GM21619 (cell line): ENCODE data around the gene HEXIM1.
A peak's percentile ranks its signal among the peaks of the same experiment; 100 is the strongest.

Experiments used
- ATAC-seq: cut with Tn5 transposase; IDR thresholded peaks from one replicate; pipeline ENCODE4 v1.9.1; 2021; ENCODE audit not compliant: unreplicated experiment

Gene HEXIM1

GRCh38 chr17:45128989-45129388 lies 19.3 kb upstream of the HEXIM1 start:
- no peak for ATAC-seq

GRCh38 chr17:45129426-45129939 lies 18.8 kb upstream of the HEXIM1 start:
- no peak for ATAC-seq

- ATAC-seq = no peak
These were observed 18.2 kb upstream of the HEXIM1 start for GRCh38 chr17:45129940-45130680.

DNA sequence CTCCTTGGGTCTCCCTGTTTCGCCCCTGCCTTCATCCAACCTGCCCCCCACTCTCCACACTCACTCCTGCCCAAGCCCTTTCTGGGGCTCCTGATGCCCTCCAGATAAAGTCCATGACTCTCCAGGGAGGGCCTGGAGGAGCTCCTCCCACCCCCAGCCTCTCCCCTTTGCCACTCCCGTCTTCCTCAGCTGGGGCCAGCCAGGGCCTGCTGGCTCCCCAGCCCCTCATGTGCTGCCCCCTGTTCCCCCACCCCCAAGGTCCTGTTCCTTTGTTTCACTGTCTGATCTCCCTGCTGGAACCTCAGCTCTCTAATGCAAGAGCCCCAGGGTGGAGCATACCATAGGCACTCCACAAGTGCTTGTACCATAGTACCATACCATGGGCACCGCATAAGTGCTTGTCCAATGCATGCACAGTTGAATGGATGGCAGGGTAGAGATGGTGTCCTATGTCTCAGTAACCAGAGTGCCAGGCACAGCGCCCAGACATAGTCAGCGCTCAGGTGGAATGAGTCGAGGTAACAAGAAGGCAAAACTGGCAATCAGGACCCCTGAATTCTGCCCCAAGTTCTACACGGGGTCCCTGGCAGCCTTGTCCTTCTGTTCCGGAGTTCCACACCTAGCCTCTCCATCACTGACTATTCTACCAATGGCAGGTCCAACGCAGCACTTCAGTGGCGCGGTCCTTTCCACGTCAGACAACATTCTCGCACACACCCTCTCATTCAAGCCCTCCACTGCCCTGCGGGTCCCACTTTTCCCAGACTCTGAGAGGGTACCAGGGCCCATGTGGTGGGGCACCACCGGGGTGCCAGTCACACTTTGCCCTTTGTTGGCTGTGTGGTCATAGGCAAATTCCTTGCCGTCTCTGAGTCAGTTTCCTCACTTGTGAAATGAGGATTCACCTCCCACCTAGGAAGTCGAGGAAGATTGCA lies 17.3 kb upstream of the HEXIM1 start:
- no peak for ATAC-seq

GRCh38 chr17:45131616-45132319 lies 16.5 kb upstream of the HEXIM1 start:
- no peak for ATAC-seq

GRCh38 chr17:45132320-45132571 lies 16.0 kb upstream of the HEXIM1 start, which contains the start of gene PLCD3:
Gene PLCD3, minus strand, starts transcription at chr17:45132515. Its CDS starts 105 bp downstream, at chr17:45132410.
- no peak for ATAC-seq

DNA sequence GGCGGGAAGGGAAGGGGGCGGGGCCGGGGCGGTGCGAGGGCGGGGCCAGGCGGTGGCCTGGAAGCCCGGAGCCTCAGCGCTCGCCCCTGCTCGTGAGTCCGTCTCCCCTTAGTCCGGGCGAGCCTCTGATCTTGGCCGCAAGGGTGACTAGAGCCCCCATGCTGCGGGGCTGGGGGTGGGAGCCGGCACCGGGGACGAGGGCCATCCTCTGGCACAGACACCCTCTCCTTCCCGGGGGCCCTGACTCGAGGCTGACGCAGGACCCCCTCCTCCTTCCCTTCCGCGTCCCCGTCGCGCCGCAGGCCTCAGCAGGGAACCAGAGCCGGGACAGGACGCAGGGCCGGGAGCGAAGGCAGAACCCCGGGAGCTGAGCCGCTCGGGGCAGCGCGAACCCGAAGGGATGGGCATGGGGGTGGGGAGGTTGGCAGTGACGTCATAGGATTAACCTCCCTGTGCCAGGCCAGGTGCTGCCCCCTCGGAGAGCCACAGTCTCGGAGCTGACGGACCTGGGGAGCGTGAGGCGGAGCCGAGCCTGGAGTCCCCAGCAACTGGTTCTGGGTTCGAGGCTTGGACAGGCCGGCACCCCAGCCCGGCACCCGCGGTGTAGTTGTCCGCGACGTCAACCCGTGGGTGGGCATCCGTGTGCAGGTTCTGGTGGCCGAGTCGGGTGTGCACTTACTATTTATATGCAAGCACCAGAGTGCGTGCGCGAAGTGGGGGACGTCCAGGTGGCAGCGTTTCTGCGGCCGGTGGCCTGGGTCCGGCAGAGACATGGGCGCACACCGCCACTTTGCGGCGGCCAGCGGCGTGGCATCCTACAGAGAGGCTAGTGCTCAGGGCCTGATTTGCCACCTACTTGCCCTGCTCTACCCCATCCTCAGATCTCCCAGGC lies 15.5 kb upstream of the HEXIM1 start:
- ATAC-seq = no peak

- peak; percentile 76 for ATAC-seq
These were observed 12.9 kb upstream of the HEXIM1 start, which contains the start of gene ACBD4 for GRCh38 chr17:45135192-45135977. Gene ACBD4, plus strand, starts transcription at chr17:45135687. Its CDS starts 458 bp downstream, at chr17:45136145.

DNA sequence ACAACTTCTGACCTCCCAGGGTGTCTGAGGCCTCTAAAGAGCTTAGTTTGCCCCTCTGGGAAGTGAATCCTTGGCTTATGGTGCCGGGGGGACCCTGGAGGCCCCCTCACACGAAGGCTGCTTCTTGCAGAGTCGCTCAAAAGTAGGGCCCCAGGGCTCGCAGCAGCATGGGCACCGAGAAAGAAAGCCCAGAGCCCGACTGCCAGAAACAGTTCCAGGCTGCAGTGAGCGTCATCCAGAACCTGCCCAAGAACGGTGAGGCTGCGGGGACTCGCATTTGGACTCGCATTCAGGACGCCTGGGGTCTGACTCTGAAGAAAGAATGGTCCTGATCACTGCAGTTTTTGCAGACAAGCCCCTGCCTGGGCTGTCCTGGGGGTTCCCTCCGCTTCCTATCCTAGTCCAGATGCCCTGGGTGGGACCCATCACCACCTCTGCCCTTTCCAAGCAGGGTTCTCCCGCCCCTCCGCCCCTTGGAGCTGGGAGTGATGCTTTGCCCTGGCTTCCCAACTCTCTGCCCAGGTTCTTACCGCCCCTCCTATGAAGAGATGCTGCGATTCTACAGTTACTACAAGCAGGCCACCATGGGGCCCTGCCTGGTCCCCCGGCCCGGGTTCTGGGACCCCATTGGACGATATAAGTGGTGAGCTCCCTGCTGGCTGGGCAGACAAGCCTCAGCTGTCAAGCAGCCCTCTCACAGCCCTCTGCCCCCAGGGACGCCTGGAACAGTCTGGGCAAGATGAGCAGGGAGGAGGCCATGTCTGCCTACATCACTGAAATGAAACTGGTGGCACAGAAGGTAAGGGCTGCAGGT lies 12.1 kb upstream of the HEXIM1 start:
- ATAC-seq = no peak

DNA sequence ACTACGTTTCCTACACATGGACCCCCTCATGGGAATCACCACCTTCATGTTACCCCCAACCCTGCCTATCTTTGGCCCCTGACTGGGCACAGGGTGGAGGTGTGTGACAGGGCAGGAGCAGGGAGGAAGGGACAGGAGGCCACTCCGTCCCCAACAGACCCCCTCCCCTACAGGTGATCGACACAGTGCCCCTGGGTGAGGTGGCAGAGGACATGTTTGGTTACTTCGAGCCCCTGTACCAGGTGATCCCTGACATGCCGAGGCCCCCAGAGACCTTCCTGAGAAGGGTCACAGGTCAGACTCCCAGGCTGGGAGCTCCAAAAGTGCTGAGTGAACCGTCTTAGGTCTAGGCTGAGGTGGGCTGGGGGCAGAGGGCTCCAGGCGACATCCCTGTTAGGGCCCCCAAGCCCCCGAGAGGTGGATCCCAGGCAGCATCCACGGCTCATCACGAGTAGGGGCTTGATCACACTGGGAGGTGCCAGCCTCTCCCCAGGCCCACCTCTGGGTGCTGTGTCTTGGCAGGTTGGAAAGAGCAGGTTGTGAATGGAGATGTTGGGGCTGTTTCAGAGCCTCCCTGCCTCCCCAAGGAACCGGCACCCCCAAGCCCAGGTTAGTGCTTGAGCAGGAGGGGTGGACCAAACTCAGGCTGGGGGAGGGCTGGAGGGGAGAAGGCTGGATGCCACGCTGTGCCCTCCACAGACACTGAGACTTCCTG lies 11.3 kb upstream of the HEXIM1 start:
- no peak for ATAC-seq

DNA sequence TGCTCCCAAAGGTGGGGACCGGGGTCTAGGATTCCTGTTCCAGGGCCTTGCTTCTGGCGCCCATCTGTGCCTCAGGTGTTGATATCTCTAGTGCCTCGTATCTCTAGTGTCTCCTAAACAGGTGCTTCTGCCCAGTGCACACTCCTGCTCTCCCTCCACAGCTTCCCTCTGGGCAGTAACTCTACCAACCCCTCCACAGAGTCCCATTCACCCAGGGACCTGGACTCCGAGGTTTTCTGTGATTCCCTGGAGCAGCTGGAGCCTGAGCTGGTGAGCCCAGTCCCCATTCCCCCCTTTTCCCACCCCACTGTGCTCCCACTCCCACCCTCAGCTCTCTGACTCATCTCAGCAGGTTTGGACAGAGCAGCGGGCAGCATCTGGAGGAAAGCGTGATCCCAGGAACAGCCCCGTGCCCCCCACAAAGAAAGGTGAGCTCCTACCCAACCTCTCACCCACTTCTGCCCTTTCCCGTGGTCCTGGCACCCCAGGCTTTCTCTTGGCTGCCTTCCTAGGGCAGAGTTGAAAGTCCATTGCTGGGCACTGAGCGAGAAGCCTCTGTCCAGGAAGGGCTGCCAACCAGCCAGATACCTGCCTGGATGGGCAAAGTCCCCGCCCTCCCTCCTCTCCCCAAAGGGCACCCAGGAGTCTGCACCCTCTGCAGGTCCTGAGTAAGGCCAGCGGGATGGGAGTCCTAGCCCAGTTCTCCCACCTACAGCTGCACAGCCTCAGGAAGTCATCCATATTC lies 10.5 kb upstream of the HEXIM1 start:
- ATAC-seq = no peak

DNA sequence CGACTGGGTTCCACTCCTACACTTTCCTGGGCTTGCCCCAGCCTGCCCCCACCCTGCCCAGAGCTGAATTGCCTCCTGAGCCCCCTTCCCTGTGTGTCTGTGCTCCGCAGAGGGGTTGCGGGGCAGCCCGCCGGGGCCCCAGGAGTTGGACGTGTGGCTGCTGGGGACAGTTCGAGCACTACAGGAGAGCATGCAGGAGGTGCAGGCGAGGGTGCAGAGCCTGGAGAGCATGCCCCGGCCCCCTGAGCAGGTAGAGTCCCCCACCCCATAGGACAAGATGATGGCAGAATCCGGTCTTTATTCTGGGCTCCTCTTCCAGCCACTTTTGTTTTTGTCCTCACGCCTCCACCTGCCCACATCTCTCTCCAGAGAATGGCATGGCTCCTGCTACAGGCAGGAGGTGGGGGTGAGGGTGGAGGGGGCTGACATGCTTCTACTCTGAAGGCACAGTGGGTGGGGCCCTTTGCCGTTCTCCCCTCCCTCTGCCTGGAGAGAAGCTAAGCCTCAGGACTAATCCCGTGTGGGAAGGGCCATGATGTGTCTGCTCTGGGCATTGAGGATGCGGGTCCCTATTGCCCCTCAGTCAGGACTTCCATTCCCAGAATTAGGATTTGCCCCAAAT lies 9.3 kb upstream of the HEXIM1 start:
- no peak for ATAC-seq

- no peak for ATAC-seq
These were observed 8.7 kb upstream of the HEXIM1 start for GRCh38 chr17:45139533-45139920.

- ATAC-seq = no peak
These were observed 5.1 kb upstream of the HEXIM1 start for GRCh38 chr17:45143094-45143670.

- ATAC-seq = no peak
These were observed 4.5 kb upstream of the HEXIM1 start for GRCh38 chr17:45143767-45144198.

DNA sequence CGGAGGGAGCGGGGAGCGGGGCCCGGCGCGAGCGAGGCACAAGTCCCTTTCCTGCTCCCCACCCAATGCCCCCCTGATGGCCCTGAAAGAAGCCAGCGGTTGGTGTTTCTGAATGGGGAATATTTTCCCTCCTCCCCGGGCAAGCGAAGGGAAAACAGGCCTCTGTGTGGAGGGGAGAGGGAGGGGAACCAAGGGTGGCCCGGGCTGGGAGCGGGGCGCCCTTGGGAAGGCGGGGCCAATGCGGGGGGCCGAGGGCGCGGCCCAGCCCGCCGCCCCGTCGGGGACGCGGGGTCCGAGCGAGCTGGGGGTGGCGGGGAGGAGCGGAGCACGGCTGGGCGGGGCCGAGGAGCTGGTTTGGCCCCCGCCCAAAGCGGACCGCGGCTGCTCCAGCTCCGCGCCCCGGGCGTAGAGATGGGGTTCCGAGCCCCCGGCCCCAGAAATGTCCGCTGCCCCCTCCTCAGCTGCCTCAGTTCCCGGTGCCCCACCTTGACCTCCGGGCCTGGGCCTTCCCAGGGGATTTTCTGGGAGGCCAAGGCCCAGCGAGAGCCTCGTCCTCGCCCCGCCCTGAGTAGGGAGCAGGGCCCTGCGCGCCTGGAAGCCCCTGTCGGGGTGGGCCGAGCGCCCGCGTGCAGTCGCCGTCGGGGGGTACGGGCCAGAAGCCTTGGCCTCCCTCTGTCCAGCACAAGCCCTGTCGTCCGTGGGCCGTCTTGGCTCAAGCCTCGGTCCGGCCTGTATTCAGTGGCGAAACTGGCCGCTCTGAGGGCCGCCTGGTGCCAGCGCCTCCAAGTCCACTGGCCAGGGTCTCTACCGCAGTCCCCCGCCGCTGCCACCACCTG lies 3.9 kb upstream of the HEXIM1 start:
- ATAC-seq = no peak
